ENCODE results near the gene NFIX. TPM values are rescaled to one million over a fixed set of nuclear protein-coding genes. Genes with fewer than 3 reads are reported as not detected.

NFIX gene
- total and polyA plus RNA-seq, 2 of the 13 experiments (the other 11 are each of a cell fraction or from before 2014, with no cell fraction given), result 3.4 to 5.4 TPM

GRCh38 chr19:13012690-13013608, 17.7 kb downstream of the NFIX start (continued):
- no peak for TF ChIP-seq ZBTB44 (CRISPR knock-in tag; IDR thresholded peaks at IDR 0.05)
- TF ChIP-seq ZNF253 (CRISPR knock-in tag; IDR thresholded peaks at IDR 0.05; ENCODE audit: borderline replicate concordance), result no peak
- peak; percentile 63; the same call in 1 of the 2 replicates for TF ChIP-seq ZNF740 (CRISPR knock-in tag; IDR thresholded peaks at IDR 0.05)
- peak; percentile 61 for TF ChIP-seq GABPB1 (CRISPR knock-in tag; IDR thresholded peaks at IDR 0.05)
- TF ChIP-seq GLMP (CRISPR knock-in tag; IDR thresholded peaks at IDR 0.05; ENCODE audit: borderline replicate concordance), result no peak
- no peak for TF ChIP-seq RAD51 (IDR thresholded peaks at IDR 0.05; ENCODE audit: borderline replicate concordance)
- TF ChIP-seq UBTF (CRISPR knock-in tag; IDR thresholded peaks at IDR 0.05), result no peak
- no peak for TF ChIP-seq ZNF615 (CRISPR knock-in tag; IDR thresholded peaks at IDR 0.05; ENCODE audit: borderline replicate concordance)
- TF ChIP-seq MED8 (CRISPR knock-in tag; IDR thresholded peaks at IDR 0.05; ENCODE audit: insufficient replicate concordance), result no peak
- TF ChIP-seq RFXANK (CRISPR knock-in tag; IDR thresholded peaks at IDR 0.05), result no peak
- peak; percentile 22; the same call in 1 of the 2 replicates for TF ChIP-seq ZNF331 (CRISPR knock-in tag; IDR thresholded peaks at IDR 0.05)
- TF ChIP-seq HNF1A (IDR thresholded peaks at IDR 0.05; ENCODE audit: low read depth), result no peak
- peak; percentile 65; the same call in 1 of the 2 replicates for TF ChIP-seq HNF1A (CRISPR knock-in tag; IDR thresholded peaks at IDR 0.05; ENCODE audit: borderline replicate concordance)
- TF ChIP-seq FLYWCH1 (CRISPR knock-in tag; IDR thresholded peaks at IDR 0.05), result no peak
- no peak for TF ChIP-seq GATAD1 (CRISPR knock-in tag; IDR thresholded peaks at IDR 0.05)
- peak; percentile 60; the same call in 1 of the 2 replicates for TF ChIP-seq ELF3 (CRISPR knock-in tag; IDR thresholded peaks at IDR 0.05)
- TF ChIP-seq MTERF4 (CRISPR knock-in tag; IDR thresholded peaks at IDR 0.05), result no peak
- no peak for TF ChIP-seq ZNF652 (CRISPR knock-in tag; IDR thresholded peaks at IDR 0.05; ENCODE audit: borderline replicate concordance, low read depth)
